ENCODE data around the gene ZBTB37.

Gene ZBTB37, protein sequence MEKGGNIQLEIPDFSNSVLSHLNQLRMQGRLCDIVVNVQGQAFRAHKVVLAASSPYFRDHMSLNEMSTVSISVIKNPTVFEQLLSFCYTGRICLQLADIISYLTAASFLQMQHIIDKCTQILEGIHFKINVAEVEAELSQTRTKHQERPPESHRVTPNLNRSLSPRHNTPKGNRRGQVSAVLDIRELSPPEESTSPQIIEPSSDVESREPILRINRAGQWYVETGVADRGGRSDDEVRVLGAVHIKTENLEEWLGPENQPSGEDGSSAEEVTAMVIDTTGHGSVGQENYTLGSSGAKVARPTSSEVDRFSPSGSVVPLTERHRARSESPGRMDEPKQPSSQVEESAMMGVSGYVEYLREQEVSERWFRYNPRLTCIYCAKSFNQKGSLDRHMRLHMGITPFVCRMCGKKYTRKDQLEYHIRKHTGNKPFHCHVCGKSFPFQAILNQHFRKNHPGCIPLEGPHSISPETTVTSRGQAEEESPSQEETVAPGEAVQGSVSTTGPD

DNA sequence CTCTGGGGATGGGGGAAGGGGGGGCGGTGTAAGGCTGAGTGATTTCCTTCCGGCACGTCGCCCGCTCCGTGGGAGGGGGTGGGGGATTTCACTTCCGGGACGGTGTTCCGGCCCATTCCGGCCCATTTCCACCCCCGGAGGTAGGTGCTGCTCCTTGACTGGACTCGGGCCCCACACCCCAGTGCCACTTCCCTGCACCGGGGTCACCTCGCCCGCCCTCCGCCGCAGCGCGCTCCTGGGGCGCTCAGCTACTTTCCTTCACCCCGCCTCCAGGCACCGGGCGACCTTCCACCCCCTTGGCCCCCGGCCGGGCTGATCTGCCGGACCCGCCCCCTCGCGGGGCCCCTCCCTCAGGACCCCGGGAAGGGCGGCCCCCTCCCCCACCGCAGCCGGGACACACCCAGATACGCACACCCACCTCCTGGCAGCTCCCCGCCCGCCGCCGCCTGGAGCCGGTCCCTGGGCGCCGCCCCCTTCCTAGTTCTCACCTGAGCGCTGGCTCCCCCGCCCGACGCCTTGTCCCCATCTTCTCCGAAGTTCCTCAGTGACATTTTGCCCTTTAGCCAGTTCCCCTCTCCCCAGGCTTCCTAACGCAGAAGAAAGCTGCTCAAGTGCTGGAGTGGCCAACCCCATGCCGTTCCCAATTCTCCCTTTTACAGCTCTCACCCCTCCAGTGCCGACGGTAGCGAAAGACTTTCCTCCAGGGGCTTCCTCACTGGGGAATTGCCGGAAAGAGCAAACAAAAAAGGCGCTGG is at the start of gene ZBTB37:
Gene ZBTB37, plus strand, starts transcription at position 115 of the 755 bp plus-strand sequence. CDS start 1,846 bp downstream, outside the sequence.
- FAIRE-seq (no peak), DNase-seq (ENCODE audit: insufficient read length, low spot score) (peak; percentile 73)
- TF ChIP-seq, protein P1, sequence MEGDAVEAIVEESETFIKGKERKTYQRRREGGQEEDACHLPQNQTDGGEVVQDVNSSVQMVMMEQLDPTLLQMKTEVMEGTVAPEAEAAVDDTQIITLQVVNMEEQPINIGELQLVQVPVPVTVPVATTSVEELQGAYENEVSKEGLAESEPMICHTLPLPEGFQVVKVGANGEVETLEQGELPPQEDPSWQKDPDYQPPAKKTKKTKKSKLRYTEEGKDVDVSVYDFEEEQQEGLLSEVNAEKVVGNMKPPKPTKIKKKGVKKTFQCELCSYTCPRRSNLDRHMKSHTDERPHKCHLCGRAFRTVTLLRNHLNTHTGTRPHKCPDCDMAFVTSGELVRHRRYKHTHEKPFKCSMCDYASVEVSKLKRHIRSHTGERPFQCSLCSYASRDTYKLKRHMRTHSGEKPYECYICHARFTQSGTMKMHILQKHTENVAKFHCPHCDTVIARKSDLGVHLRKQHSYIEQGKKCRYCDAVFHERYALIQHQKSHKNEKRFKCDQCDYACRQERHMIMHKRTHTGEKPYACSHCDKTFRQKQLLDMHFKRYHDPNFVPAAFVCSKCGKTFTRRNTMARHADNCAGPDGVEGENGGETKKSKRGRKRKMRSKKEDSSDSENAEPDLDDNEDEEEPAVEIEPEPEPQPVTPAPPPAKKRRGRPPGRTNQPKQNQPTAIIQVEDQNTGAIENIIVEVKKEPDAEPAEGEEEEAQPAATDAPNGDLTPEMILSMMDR (IDR thresholded peaks at IDR 0.05; ENCODE audit: insufficient read depth, missing control alignments) = no peak

DNA sequence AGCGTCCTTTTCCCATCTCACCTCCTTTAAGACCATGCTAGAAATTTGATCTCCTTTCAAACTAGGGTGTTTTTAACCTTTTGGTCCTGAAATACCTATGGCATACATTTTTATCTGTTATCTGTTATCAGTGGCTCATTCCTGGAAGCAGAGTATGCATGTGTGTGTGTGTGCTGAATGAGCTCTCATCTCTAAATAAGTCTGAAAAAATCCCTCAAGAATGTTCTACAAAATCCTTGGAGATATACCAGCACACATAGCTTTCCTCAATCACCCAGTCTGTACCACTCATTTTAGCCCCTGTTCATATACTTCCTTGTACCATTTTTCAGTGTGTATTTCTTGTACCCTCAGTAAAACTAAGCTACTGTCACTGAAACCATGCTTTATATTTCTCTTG is 49.7 kb upstream of the ZBTB37 start:
- TF ChIP-seq, protein P1 (IDR thresholded peaks at IDR 0.05; ENCODE audit: insufficient read depth, missing control alignments) = no peak
- no peak for FAIRE-seq
- no peak for DNase-seq (ENCODE audit: insufficient read length, low spot score)

DNA sequence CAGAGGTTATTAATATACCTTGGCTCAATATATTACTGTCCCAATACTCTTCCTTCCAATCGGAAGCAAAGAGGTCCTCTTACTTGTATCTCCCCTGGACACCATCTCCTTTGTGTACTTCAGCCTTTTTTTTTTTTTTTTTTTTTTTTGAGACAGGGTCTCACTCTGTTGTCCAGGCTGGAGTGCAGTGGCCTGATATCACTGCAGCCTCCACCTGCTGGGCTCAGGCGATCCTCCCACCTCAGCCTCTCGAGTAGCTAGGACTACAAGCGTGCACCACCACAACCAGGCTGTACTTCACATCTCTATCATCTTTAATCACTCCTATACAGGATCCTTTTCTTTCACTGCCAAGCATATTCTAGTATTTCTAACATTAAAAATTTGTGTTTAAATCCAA is 46.5 kb upstream of the ZBTB37 start:
- FAIRE-seq = no peak

DNA sequence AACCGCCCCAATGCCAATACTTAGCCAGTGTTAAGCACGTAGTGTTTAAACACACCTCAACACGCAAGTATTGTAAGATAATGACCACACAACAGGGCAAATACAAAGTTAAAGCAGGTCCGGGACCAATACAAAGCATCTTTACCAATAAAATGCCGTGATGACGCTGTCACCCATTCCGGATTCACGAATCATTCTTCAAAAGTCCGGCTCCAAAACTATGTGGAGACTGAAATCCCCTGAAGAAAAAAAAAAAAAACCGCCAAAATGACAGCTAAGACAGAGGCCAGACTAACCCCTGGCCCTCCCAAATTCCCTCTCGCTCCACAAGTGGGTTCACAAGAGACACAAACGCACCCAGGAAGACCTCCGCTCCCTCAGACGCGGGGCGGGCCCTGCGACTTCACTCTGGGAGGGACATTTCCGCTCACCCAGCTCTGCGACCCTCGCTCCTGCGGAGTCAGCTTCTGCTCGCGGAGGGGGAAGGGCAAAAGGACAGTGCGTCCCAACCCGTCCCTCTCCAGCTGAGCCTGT is 44.3 kb upstream of the ZBTB37 start:
- TF ChIP-seq, protein P1 (IDR thresholded peaks at IDR 0.05; ENCODE audit: insufficient read depth, missing control alignments) = no peak
- DNase-seq (ENCODE audit: insufficient read length, low spot score) = no peak
- no peak for FAIRE-seq

More for the DNA sequence above, 46.5 kb upstream of the ZBTB37 start:
- TF ChIP-seq, protein P1 (IDR thresholded peaks at IDR 0.05; ENCODE audit: insufficient read depth, missing control alignments) = no peak
- DNase-seq (ENCODE audit: insufficient read length, low spot score) = no peak

DNA sequence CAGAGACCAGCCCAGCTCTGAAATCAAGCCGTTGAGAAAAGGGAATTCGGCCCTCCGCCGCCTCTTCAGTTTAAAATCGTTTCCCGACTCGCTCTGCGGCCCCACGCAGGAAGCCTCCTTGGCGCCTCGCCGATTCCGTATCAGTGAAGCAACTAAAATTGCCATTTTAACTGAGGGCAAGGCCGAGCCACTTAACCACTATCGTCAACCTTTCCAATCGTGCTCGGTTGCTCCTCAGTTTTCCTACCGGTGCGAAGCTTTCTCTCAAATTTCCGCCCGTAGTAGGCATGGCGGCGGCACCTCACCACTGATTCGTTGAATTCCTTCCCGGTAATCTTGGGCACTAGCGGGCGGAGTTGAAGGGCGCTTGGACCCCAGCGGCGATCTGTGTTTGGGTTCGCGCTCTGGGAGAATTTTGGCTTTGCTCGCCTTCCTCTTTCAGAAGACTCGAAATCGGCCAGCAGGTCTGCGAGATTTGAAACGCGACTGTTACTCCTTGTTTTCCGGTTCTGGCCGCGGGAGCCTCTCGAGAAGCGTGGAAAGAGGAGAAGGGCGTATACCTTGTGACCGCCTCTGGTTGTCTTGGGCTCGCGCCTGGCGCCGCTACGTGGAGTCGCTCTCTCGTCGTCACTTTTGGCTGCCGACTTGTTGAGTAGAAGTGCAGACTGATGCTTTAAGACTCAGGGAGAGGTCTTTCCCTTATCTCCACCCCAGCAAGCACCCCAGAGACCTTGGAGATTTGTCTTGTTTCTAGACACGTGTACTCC is 43.7 kb upstream of the ZBTB37 start, which contains the start of the genes CENPL and DARS2:
Gene CENPL, minus strand, starts transcription at position 569 of the 767 bp plus-strand sequence. CDS start 13,584 bp downstream, outside the sequence.
Gene DARS2, plus strand, starts transcription at position 359 of the 767 bp plus-strand sequence. CDS start 557 bp downstream, outside the sequence.
- TF ChIP-seq, protein P1 (IDR thresholded peaks at IDR 0.05; ENCODE audit: insufficient read depth, missing control alignments) = no peak
- FAIRE-seq = peak; percentile 67
- peak; percentile 75 for DNase-seq (ENCODE audit: insufficient read length, low spot score)

DNA sequence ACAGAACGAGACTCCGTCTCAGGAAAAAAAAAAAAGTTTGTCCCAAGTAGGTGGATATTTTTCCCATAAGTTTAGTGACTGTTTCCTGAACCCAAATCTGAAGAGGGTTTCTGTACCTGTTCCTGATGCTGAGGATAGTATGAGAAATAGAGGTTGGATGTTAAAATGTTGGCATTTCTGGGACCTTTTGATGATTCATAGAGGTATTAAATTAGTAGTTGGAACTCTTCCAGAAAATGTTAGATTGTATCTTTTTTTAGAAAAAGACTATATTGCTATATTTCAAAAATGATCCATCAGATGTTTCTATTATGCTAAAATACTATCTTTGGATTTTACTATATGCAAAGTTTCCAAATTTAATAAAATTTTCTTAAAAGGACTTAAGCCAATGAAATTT is 40.6 kb upstream of the ZBTB37 start:
- FAIRE-seq (no peak), DNase-seq (ENCODE audit: insufficient read length, low spot score) (no peak)
- TF ChIP-seq, protein P1 (IDR thresholded peaks at IDR 0.05; ENCODE audit: insufficient read depth, missing control alignments) = no peak
